CD1c-positive myeloid dendritic cell (primary cell): Measurements from ENCODE around the gene TCEAL6.
"Not testable (repeated sequence)": the region's sequence is repeated elsewhere in the genome, so short reads cannot be mapped to it uniquely, and the experiment has no call there.

ENCODE experiments used
- DNase-seq: peaks from one replicate; pipeline ENCODE4 v3.0.0-alpha.2; 2016; ENCODE audit errors: extremely low spot score

The TCEAL6 gene

GRCh38 chrX:102142274-102142673 lies at the start of gene TCEAL6:
TSS of gene TCEAL6 (minus strand) at chrX:102142481.
- DNase-seq = not testable (repeated sequence)

GRCh38 chrX:102185967-102186720 lies 43.9 kb upstream of the TCEAL6 start:
- DNase-seq = no peak

- peak; percentile 14 for DNase-seq
Observed at GRCh38 chrX:102155806-102156179, 13.5 kb upstream of the TCEAL6 start, which contains the start of gene BEX5. TSS of gene BEX5 (minus strand) at chrX:102155977. CDS start at chrX:102154265, 1,712 bp downstream.

- peak; percentile 1 for DNase-seq
Observed at GRCh38 chrX:102154900-102155805, 12.9 kb upstream of the TCEAL6 start.

GRCh38 chrX:102154218-102154860 lies 12.1 kb upstream of the TCEAL6 start:
- DNase-seq = no peak

GRCh38 chrX:102141631-102142030 lies 650 bp downstream of the TCEAL6 start:
- not testable (repeated sequence) for DNase-seq

GRCh38 chrX:102140876-102141275 lies 1.4 kb downstream of the TCEAL6 start:
- not testable (repeated sequence) for DNase-seq

GRCh38 chrX:102138064-102138463 lies 4.2 kb downstream of the TCEAL6 start:
- DNase-seq = no peak

GRCh38 chrX:102129473-102129872 lies 12.8 kb downstream of the TCEAL6 start:
- no peak for DNase-seq

- DNase-seq = no peak
Observed at GRCh38 chrX:102126863-102127262, 15.4 kb downstream of the TCEAL6 start.

GRCh38 chrX:102126080-102126818 lies 16.0 kb downstream of the TCEAL6 start:
- not testable (repeated sequence) for DNase-seq

- DNase-seq = not testable (repeated sequence)
Observed at GRCh38 chrX:102125436-102125835, 16.8 kb downstream of the TCEAL6 start, which contains the start of gene TCEAL2. TSS of gene TCEAL2 (plus strand) at chrX:102125679. CDS start at chrX:102126831, 1,152 bp downstream.

- DNase-seq = not testable (repeated sequence)
Observed at GRCh38 chrX:102125014-102125413, 17.3 kb downstream of the TCEAL6 start.

GRCh38 chrX:102115748-102116147 lies 26.5 kb downstream of the TCEAL6 start:
- DNase-seq = no peak

- DNase-seq = no peak
Observed at GRCh38 chrX:102113367-102113766, 28.9 kb downstream of the TCEAL6 start.
